Transverse colon (tissue), 3 donors: Measurements from ENCODE around the gene NPAS3.

Experiments used
- CTCF ChIP-seq, 5 experiments: fragments of 200-600 bp in 3 of 5; fragments of 450-650 bp in 2 of 5; sonication (generic) in 3 of 5; IDR thresholded peaks; 1 replicate in 2 of 5; 2 replicates in 3 of 5; pipeline ENCODE4 v1.5.1; 2016 to 2017; ENCODE audit warnings: antibody characterized with exemption in 5 of 5, inconsistent platforms in 3 of 5, mild to moderate bottlenecking in 2 of 5, moderate library complexity in 1 of 5
- POLR2A ChIP-seq: fragments of 450-650 bp; IDR thresholded peaks from one replicate; pipeline ENCODE4 v1.6.1; 2016; ENCODE audit warnings: antibody characterized with exemption, mild to moderate bottlenecking, moderate library complexity

GRCh38 chr14:33126433-33126832, 187.8 kb downstream of the NPAS3 start:
- TF ChIP-seq CTCF (IDR thresholded peaks at IDR 0.05) (no peak), POLR2A (no peak)
